GM19035 (cell line): ENCODE data around the gene ZNF319.

Experiments
- ATAC-seq: cut with Tn5 transposase; IDR thresholded peaks from one replicate; pipeline ENCODE4 v1.9.1; 2021; ENCODE audit not compliant: unreplicated experiment

Gene ZNF319

GRCh38 chr16:57957673-57958392 lies 42.6 kb downstream of the ZNF319 start:
- no peak for ATAC-seq

GRCh38 chr16:57956924-57957672 lies 43.4 kb downstream of the ZNF319 start:
- ATAC-seq, result no peak

DNA sequence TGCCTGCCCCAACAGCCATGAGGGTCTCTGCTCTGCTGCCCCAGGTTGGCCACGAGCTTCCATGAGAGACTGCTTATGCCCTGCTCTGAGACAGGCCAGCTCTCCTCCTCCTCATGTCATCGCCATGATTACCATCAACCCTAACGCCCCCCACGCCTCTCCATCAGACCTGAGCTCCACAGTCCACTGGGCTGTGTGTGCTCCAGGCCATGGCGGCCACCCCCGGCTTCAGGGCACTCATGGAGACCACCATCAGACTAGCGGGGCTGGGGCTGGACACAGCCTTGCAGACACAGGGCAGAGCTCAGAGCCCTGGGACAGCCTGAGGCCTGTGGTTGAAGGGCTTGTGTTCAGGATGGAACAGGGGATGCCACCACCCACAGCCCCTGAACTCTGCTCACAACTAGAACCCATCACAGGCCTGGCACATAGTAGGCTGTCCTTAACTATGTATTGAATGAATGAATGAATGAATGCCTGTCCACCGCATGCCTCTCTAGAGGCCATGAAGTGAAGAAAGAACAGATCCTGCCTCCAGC lies 44.1 kb downstream of the ZNF319 start:
- ATAC-seq, result no peak

GRCh38 chr16:57955572-57956188 lies 44.8 kb downstream of the ZNF319 start:
- no peak for ATAC-seq

GRCh38 chr16:57953857-57954256 lies 46.6 kb downstream of the ZNF319 start:
- ATAC-seq, result no peak

- ATAC-seq, result no peak
These were observed 47.6 kb downstream of the ZNF319 start for GRCh38 chr16:57952909-57953308.

- ATAC-seq, result no peak
These were observed 49.1 kb downstream of the ZNF319 start for GRCh38 chr16:57951204-57951960.

GRCh38 chr16:57950382-57950781 lies 50.1 kb downstream of the ZNF319 start:
- no peak for ATAC-seq

DNA sequence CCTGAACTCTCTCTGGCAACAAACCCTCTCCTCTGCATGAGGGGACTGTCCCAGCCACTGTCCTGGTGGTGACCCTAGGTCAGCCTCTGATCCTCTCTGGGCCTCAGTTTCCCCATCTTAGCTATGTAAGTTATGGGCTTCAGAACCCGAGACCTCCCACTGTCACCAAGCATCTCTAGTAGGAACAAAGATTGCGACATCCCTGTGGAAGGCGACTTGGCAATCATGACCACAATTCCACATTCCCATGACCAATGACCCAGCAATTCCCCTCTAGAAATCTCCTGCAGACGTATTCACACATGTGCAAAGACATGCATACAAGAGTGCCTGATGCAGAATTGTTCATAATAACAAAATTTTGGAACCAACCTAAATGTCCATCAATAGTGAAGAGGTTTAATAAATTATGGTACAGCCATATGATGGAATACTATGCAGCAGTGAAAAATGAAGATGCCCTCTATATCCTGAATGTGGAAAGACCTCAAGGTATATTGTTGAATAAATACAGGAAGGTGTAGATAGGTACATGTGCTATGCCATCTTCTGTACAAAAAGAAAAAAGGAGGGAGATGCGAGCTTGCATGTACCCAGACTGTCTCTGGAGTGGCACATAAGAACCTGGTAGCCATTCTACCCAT lies 50.8 kb downstream of the ZNF319 start:
- no peak for ATAC-seq

- no peak for ATAC-seq
These were observed 51.5 kb downstream of the ZNF319 start for GRCh38 chr16:57949013-57949412.

DNA sequence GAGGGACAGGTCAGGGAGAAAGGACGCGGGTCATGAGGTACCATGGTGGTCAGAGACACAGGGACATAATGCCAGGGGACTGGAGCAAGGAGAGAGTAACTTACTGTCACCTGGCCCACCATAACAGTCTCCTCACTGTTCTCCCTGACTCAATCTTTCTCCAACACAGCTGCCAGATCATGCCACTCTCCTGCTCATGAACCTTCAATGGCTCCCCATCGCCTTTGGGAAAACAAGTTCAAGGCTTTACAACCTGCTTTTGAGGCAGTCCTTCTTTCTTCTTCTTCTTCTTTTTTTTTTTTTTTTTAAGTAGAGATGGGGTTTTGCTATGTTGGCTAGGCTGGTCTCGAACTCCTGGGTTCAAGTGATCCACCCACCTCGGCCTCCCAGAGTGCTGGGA lies 52.4 kb downstream of the ZNF319 start:
- no peak for ATAC-seq

GRCh38 chr16:57947261-57947660 lies 53.2 kb downstream of the ZNF319 start:
- no peak for ATAC-seq

- no peak for ATAC-seq
These were observed 54.2 kb downstream of the ZNF319 start for GRCh38 chr16:57946181-57946801.

- no peak for ATAC-seq
These were observed 54.7 kb downstream of the ZNF319 start for GRCh38 chr16:57945740-57946138.

- no peak for ATAC-seq
These were observed 55.3 kb downstream of the ZNF319 start for GRCh38 chr16:57944970-57945739.
